Right kidney (tissue), 1 donor: Measurements from ENCODE around the gene LRRC2.
"Not testable (repeated sequence)": the region's sequence is repeated elsewhere in the genome, so short reads cannot be mapped to it uniquely, and the experiment has no call there.

ENCODE experiments used
- DNase-seq: peaks from one replicate; pipeline ENCODE4 v3.0.0-alpha.2; 2016

The LRRC2 gene

DNA sequence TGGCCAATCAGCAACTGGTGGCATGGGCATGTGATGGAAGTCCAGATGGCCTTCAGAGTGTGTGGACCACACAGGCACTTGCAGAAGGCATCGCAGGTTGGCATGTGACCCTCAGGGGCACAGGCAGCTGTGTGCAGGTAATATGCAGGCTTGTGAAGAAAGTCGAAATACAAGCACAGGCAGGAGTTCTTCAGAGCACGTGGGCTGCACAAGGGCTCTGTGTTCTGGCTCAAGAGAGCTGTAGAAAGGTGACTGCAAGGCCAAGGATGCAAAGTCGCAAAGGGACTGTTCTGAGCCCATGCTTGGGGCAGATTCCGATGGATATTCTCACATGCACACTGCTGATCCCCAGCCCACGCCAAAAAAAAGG is 8.3 kb downstream of the LRRC2 start:
- no peak for DNase-seq

DNA sequence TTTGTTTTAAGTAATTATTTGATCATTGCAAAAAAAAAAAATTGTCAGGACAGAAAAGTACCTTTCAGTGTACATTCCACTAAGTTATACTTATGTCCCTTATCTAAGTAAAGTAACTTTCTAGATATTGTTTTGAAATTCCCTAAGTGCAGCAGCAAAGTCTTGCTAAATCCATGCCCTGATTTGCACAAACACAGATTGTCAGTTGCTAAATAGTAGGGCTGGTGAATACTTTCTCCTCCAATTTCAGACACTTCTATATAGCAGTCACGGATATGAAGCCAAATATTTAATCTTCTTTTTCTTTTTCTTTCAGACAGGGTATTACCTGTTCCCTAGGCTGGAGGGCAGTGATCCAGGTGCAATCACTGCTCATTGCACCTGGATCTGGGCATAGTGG is 12.9 kb downstream of the LRRC2 start:
- no peak for DNase-seq

DNA sequence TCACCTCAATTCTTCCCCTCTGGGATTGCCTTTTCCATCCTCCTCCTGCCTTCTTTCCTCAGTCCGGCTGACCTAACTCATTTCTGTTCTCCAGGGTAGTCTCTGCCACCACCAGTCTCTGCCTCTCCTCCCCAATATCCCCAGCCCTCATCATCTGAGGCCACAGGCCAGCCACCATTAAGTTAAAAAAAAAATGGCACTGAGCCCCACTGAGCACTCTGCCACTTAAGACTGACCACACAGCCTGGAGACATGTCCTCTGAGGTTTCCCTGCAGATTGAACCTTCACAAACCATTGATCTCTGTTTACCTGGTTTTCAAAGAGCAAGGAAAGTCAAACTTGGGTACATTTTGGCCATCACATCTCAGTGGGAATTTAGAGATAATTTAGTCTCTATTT is 13.6 kb downstream of the LRRC2 start:
- DNase-seq, result no peak

DNA sequence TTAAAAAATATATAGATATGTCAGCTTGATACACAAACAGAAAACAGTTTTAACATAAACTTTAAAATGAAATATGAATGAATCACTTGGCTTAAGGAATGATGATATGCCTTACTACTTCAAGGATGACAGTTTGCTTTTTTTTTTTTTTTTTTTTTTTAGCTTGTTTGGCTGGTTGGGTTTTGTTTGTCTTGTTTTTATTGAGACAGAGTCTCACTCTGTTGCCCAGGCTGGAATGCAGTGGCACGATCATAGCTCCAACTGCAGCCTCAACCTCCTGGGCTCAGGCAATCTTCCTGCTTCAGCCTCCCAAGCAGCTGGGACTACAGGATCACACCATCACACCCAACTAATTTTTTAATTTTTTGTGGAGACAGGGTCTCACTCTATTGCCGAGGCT is 14.5 kb downstream of the LRRC2 start:
- DNase-seq, result no peak

DNA sequence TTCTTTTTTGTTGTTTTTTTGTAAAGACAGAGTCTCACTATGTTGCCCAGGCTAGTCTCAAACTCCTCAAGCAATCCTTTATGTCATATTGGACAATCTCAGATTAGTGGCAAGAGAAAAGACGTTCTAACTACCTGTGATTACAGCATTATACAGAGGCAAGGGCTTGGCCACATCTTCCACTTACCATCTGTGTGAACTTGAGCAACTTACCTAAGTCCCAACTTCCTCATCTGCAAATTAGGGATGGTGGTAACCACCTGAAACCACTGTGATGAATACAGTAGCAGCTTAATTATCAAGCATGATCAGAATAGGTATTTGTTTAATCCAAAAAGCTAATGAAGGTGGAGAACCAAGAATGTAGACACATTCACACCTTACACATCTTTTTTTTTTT is 16.1 kb downstream of the LRRC2 start:
- no peak for DNase-seq

DNA sequence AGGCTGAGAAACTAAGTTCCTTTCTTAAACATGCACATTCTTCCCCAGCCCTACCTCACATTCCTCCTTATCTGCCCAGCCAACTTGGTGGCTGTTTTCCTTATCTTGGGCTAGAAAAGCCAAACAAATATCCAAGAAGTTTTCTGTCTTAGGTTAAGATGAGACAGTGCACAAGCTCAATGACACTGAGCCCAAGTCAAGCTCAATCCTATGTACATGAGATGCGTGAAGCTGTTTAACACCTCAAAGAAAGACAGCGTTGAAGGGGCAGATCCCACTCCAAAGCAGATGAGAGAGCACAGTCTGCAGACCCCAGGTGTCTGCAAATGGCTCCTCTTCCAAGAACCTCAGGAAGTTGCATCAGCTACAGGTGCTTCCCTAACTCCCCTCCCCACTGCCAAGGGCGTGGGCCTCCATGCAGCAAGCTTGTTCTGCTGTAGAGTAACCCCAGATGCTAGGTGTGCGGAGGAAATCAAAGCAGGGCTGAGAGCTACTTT is 16.6 kb downstream of the LRRC2 start:
- DNase-seq, result no peak

DNA sequence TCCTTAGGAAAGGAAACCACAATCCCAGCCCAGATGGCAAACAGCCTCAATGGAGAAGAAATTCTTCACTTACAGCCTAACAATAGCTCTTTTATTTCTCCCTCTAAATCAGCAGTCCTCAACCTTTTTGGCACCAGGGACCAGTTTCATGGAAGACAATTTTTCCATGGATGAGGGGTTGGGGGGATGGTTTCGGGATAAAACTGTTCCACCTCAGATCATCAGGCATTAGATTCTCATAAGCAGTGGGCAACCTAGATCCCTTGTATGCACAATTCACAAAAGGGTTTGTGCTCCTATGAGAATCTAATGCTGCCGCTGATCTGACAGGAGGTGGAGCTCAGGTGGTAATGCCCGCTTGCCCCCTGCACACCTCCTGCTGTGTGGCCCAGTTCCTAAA is 17.5 kb downstream of the LRRC2 start:
- not testable (repeated sequence) for DNase-seq

DNA sequence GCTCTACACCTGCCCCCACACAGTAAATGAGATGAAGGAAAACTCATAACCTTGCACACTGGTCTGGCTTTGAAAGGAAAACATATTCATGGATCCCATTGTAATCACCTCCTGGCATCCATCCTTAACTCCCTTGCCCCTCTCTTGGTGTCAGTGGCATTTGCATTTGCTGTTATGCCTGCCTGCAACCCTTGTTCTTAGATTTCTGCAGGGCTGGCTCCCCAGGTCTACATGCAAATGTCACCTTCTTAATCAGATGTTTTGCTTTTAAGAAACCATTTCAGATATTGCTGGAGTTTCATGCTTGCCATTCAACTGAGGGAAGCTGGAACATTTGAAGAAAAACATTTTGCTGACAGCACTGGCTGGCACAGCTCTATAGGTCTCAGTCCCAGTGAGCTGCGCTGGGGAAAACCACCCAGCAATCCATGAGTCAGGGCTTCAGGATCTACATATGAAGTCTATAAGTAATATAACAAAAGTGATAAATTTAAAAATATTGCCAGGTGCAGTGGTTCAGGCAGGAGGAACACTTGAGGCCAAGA is 19.1 kb downstream of the LRRC2 start:
- no peak for DNase-seq

DNA sequence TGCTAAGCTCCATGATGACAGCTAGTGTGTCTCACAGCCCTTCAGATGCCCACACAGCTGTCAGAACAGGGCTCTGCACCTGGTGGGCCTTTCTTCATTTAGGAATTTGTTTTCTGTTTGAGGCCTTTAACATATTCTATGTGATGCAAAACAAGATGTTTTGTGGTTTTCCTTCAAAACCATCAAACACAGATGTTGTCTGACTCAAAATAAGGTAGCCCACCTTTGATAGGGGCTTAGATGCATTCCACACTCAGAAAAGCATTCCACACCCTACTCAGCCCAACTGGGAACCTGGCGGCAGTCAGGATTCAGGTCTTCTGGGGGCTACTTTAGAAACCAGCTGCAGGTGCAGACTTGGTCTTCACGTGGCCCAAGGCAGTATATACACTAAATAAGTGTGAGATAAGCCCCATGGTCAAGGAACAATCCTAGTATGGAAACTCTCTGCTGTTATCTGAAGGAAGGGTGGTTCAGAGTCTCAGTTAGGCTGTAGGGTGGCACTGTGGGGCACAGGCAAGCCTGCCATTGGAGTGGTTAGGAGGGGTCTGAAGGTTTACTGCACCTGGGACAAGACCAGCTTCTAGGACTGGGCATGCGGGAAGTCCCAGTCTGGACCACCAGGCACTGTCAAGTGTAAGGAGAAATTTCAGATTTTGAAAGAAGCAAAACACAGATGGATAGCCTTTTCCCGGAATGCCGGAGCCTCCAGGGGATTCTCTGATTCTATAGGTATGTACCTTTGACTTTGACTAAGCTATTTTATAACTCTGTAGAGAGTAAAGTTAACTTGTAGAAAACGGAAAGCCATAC is 20.1 kb downstream of the LRRC2 start:
- DNase-seq, result no peak

DNA sequence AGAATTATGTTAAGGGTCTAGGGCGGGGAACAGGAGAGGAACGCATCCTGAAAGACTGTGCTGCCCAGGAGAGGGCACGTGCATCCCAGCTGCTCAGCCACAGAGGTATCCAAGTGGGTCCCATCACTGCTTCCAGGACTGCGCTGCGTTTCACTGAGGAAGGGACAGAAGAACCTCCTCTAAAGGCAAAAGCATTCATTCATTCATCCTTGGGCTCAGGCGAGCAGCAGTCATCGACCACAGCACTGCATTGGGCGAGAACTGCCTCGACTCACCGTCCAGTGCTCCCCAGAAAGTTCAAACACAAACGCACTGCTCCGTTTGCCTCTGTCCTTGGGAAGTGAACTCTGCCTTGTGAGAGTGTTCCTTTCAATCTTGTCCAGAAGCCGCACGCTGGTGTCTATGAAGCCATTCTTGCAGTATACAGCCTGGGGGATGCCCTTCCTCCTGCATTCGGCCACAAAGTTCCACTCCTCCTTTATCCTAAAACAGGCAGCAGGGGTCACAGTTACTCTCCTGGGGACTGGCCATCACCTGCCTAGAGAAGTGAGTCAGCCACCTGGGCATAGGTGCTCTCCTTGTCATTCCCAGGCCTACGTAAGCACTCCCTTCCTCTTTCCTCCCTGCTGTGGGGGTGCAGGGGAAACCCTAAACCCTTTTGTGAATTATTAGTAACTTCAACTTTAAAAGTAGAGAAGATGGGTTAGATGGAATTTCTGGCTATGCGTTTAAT is 21.2 kb downstream of the LRRC2 start:
- no peak for DNase-seq

DNA sequence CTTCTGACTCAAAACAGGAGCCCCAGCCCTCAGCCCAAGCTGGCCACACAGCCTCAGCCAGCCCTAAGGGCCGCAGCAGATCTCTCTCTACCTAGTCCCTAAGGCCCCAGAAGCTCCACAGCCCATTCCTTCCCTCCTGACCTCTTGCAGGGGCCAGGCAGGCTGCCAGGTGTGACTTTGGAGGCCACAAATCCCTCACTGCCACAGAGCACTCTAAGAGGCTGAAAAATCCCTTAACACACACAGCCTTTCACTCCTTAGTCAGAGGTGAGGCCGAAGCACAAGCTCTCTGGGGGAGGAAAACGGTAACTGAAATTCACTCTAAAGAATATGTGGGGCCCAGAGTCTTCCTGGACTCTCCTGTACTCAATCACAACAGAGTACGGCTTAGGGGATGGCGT is 23.3 kb downstream of the LRRC2 start:
- DNase-seq, result no peak

DNA sequence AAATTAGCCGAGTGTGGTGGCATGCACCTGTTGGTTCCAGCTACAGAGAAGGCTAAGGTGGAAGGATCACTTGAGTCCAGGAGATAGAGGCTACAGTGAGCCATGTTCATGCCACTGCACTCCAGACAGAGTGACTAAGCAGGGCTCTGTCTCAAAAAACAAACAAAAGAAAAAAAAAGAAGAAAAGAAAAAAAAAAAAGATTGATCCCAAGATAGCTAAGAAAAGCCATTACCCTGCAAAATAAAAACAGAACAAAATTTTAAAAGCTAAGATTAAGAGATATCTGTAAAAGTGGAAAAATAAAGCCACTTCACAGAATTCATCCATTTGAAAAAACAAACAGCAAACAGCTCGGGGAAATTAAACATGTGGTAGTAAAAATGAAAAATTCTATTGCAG is 23.8 kb downstream of the LRRC2 start:
- DNase-seq, result no peak

DNA sequence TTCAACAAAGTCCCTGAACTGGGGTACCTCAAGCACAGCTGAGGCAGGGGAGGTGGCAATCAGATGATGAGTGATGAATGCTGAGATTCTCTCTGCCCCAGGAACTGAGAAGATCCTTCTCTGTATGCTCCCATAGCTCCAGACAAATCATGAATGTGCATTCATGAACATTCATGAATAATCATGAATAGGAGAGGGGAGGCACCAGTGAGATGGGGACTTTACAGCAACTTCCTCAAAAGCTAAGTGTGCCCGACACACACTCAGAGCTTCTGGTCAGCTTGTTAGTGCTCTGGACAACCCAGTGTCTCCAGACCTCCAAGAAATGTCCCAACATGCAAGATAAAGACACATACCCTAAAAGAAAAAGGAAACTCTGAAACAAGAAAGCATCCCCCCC is 24.3 kb downstream of the LRRC2 start:
- no peak for DNase-seq

DNA sequence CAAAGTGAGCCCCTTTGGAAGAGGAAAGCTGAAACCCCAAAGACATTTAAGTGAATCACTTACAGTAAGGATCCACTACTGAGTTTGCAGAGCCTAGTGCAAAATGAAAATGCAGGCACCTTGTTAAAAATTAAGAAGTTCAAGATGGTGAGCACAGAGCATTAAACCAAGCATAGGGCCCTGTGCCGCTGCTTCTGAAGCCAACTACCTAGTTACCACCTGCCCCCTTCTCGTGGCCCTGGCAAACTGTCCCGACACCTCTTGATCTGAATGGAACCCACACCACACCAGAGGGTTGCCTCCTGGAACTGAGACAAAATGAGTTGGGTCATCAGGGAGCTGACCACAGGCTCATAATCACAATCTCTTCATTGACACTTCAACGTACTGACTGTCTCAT is 25.6 kb downstream of the LRRC2 start:
- DNase-seq, result no peak

DNA sequence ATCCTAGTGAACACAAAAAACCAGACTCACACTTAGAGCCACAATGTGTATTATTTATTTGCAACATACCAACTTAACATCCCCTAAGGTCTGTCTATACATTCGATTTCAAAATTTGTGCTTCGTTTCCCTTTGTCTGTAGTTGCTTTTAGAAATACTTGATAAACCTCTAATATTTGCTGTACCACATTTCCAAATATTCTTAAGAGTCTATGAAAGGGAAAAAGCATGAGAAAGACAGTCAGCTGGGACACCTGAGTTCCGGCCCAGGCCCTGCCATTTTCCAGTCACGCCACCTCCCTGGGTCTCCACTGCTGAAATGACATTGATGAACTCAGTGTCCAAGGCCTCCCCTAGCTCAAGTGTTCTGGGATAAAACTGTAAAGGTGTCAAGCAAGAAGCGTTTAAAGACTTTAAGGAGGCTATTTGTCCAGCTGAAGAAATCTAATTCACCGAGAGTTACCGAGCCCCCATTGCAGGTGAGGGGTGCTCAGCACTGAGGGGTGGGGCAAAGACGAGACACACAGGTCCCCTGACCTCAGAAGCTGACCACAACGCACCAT is 26.6 kb downstream of the LRRC2 start:
- no peak for DNase-seq

DNA sequence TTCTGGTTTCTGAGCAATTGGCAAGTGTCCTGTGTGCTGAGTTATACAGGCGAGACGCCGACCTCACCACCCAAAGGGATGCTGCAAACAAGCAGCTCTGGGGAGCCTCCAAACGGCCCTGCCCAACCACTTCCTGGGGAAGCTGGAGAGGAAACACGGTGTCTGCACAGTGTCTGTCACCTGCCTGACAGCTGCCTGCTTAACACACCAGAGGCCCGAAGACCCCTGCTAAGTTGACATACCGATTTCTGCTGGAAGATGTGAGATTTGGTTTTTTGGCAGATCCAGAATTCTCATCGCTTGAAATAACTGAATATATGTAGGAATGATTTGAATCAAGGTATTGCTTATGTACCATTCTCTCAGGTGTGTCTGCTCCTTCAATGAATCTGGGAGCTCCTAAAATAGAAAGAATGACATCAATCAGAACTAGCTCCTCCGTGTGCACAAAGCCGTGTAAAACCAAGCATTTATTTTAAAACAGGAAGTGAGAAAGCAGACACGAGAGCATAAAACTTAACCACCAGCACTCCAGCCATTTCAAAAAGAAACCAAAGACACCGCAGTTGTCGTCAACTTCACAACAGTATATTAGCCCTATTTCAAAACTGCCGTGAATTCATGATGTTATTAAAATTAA is 27.2 kb downstream of the LRRC2 start:
- no peak for DNase-seq

DNA sequence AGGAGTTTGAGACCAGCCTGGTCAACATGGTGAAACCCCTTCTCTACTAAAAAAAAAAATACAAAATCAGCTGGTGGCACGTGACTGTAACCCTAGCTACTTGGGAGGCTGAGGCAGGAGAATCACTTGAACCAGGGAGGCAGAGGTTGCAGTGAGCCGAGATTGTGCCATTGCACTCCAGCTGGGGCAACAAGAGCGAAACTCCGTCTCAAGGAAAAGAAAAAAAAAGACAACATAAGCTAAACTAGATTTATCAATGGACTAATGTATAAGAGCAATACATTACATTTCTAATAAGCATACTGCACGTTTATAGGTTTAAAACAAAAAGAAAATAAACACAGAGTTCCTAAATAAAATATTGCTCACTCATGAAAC is 27.7 kb downstream of the LRRC2 start:
- not testable (repeated sequence) for DNase-seq

DNA sequence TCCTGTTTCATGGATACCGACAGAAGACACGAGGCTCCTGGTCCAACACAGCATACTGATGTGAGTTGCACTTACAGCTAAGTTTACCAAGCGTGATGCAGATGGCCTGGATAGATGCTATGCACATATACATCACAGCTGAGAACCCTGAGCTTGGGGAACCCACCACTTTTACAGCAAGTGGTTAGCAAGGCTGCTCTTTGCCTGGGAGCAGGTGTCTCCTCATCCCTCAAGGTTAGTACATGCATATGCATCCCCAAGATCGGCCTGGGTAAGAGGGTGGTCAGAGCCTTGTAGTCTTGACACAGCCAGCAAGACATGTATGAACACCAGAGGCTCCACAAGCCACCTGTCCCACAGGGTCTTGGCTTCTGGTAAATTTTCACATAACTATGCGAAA is 28.3 kb downstream of the LRRC2 start:
- no peak for DNase-seq

DNA sequence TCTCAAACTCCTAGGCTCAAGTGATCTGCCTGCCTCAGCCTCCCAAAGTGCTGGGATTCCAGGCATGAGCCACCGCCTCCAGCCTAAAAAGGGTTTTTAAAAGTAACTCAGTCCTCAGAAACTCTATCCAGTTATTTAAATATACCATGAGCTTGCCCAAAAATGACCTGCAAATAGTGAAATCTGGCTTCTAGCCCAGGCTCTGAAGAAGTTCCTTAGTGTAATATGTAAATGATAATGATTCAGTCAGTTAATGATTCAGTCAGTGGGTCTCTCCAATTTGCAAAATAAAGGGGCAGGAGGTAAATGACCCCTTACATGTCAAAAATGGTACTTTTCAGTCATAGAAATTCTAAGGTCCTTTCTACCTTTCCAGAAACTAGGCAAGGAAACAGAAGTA is 28.8 kb downstream of the LRRC2 start:
- DNase-seq, result no peak

DNA sequence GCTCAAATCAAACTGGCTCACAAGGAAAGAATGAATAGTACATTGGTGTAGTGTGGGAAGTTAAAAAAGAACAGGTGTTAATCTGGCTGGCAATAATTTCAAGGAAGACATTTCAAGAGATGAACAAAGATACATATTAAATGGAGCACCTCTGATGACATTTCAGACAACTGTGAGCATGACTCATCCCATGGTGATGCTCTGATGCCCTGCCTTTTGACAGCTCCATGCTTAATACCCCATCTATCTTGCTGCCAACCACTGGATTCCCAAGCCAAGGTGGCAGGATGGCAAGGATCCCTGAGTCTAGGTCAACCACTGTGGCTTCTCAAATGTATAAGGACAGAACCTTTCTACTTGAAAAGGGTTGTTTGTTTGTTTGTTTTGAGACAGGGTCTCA is 29.3 kb downstream of the LRRC2 start:
- no peak for DNase-seq

DNA sequence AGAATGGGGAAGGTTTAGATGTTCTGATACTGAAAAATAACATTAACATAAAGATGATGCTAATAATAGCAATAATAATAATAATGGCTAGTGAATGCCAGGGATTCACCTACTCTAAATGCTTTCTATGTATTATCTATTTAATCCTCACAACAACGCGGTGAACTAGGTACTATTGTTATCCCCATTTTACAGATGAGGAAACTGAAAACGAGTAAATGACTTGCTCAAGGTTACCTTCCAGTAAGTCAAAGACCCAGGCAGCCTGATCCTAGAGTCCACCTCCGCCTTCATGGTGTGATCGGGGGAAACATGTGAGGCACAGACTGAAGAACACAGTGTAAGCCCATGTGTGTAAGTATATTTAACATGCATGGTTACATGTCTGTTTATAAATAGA is 30.4 kb downstream of the LRRC2 start:
- no peak for DNase-seq

DNA sequence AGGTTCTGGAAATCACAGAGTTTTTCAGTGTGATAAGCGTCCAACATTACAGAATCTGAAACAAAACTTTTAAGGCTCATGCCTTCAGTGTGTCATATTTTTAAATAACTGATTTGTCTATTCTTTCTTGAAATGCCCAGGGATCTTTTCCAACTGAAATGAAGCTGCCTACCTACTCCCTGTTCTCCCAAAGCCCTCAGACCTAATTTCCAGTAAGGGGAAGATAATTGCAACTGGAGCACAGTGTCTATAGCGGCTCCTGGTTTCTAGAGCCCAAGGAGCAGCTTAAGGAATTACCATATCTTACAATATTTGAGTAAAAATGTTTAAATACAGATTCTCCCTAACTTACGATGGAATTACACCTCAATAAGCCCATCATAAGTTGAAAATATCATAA is 33.0 kb downstream of the LRRC2 start:
- DNase-seq, result no peak

DNA sequence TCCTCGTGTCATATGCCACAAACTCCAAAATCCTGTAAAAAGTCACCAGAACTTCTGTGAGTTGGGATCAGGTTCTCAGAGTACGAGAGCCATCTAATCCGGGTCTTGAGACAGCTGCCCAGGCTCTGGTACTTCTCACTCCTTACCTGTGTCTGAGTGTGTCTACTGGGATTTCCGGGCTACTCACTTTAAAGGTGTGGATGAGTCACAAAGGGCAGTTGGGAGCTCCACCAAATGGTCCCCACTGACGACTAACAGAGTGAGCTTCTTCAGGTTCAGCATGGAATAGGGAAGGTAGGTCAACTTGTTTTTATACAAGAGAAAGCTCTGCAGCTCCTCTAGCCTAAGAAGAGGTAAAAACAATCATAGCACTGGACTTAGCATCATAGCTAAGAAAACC is 38.9 kb downstream of the LRRC2 start:
- no peak for DNase-seq
